NT2/D1 (cell line): ENCODE data around the gene LSMEM2.

Experiments used
- DNase-seq: peaks from one replicate; pipeline ENCODE4 v3.0.0-alpha.2; 2011; ENCODE audit warnings: low read depth, low spot score
- H3K27me3 ChIP-seq: 2 replicates; pipeline ENCODE4 v1.6.0; 2011; ENCODE audit warnings: mild to moderate bottlenecking; ENCODE audit not compliant: insufficient read length, insufficient read depth
- H3K36me3 ChIP-seq: 2 replicates; pipeline ENCODE4 v1.6.1; 2011; ENCODE audit warnings: mild to moderate bottlenecking, low read length, mixed read lengths; ENCODE audit not compliant: insufficient read depth, insufficient read length
- H3K4me1 ChIP-seq: 2 replicates; pipeline ENCODE4 v1.5.1; 2011; ENCODE audit not compliant: insufficient read depth, insufficient read length
- H3K4me3 ChIP-seq: 2 replicates; pipeline ENCODE4 v1.5.1; 2011; ENCODE audit warnings: low read depth; ENCODE audit not compliant: insufficient read length
- H3K9ac ChIP-seq: 2 replicates; pipeline ENCODE4 v1.6.0; 2011; ENCODE audit warnings: low read depth; ENCODE audit not compliant: insufficient read length
- H3K9me3 ChIP-seq: 2 replicates; pipeline ENCODE4 v1.5.1; 2011; ENCODE audit warnings: mild to moderate bottlenecking, low read length; ENCODE audit not compliant: insufficient read depth
- SUZ12 ChIP-seq: IDR thresholded peaks from 2 replicates; pipeline ENCODE4 v1.6.1; 2011; ENCODE audit not compliant: insufficient read length, insufficient read depth; ENCODE audit errors: extremely low read depth
- YY1 ChIP-seq: IDR thresholded peaks from 2 replicates; pipeline ENCODE4 v1.6.1; 2011; ENCODE audit not compliant: insufficient read length, insufficient read depth
- ZNF274 ChIP-seq: IDR thresholded peaks from 2 replicates; pipeline ENCODE4 v1.6.1; 2011; ENCODE audit warnings: mild to moderate bottlenecking, low read depth, low read length

LSMEM2 gene

GRCh38 chr3:50294492-50295403 is 15.9 kb downstream of the LSMEM2 start:
- H3K4me1 ChIP-seq: peaks cover 10% of the 10 kb centered on the region
- no peak for DNase-seq

GRCh38 chr3:50295553-50296431 is 16.9 kb downstream of the LSMEM2 start:
- no peak for TF ChIP-seq SUZ12
- TF ChIP-seq ZNF274: no peak
- TF ChIP-seq YY1: no peak
- H3K9me3 ChIP-seq: no peaks in the 10 kb centered on the region
- H3K9ac ChIP-seq: no peak overlapping the region
- peaks cover 11% of the 10 kb centered on the region for H3K4me1 ChIP-seq
- DNase-seq: no peak
- no peak overlapping the region for H3K4me3 ChIP-seq
- H3K27me3 ChIP-seq: no peaks in the 10 kb centered on the region
- H3K36me3 ChIP-seq: peaks cover 9% of the 10 kb centered on the region

More at GRCh38 chr3:50294492-50295403, 15.9 kb downstream of the LSMEM2 start:
- Histone ChIP-seq H3K9me3 (no peaks in the 10 kb centered on the region), H3K27me3 (no peaks in the 10 kb centered on the region), H3K36me3 (peaks cover 19% of the 10 kb centered on the region), H3K4me3 (no peak overlapping the region), H3K9ac (no peak overlapping the region)
- no peak for TF ChIP-seq YY1
- TF ChIP-seq ZNF274: no peak

- TF ChIP-seq SUZ12 (no peak), YY1 (no peak), ZNF274 (no peak)
- Histone ChIP-seq H3K9me3 (no peaks in the 10 kb centered on the region), H3K4me1 (peaks cover 11% of the 10 kb centered on the region), H3K9ac (no peak overlapping the region), H3K36me3 (peaks cover 9% of the 10 kb centered on the region), H3K4me3 (no peak overlapping the region), H3K27me3 (no peaks in the 10 kb centered on the region)
- no peak for DNase-seq
Observed at GRCh38 chr3:50296721-50297383, 18.0 kb downstream of the LSMEM2 start.

- H3K4me3 ChIP-seq: no peak overlapping the region
- DNase-seq: no peak
Observed at GRCh38 chr3:50297384-50297775, 18.5 kb downstream of the LSMEM2 start.

GRCh38 chr3:50297896-50298725 is 19.2 kb downstream of the LSMEM2 start:
- Histone ChIP-seq H3K9ac (peak overlapping the region; percentile 95), H3K4me3 (peak overlapping the region; percentile 93), H3K36me3 (peaks cover 9% of the 10 kb centered on the region), H3K27me3 (no peaks in the 10 kb centered on the region), H3K9me3 (no peaks in the 10 kb centered on the region), H3K4me1 (peaks cover 18% of the 10 kb centered on the region)
- no peak for TF ChIP-seq YY1
- no peak for TF ChIP-seq ZNF274
- TF ChIP-seq SUZ12: no peak
- DNase-seq: no peak

More at GRCh38 chr3:50297384-50297775, 18.5 kb downstream of the LSMEM2 start:
- Histone ChIP-seq H3K36me3 (peaks cover 9% of the 10 kb centered on the region), H3K9me3 (no peaks in the 10 kb centered on the region), H3K4me1 (peaks cover 15% of the 10 kb centered on the region), H3K9ac (peak overlapping the region; percentile 23), H3K27me3 (no peaks in the 10 kb centered on the region)
- TF ChIP-seq YY1: no peak
- TF ChIP-seq SUZ12: no peak
- no peak for TF ChIP-seq ZNF274

GRCh38 chr3:50298836-50299637 is 20.1 kb downstream of the LSMEM2 start, which contains the start of the genes HYAL3 and NAA80:
Gene HYAL3 (minus strand): TSS chr3:50299405. CDS start chr3:50295602, 3,803 bp downstream.
Gene NAA80 (minus strand): TSS chr3:50299405. CDS start chr3:50297463, 1,942 bp downstream.
- Histone ChIP-seq H3K36me3 (peaks cover 9% of the 10 kb centered on the region), H3K27me3 (no peaks in the 10 kb centered on the region), H3K9me3 (no peaks in the 10 kb centered on the region), H3K4me3 (peak within 1 kb of the TSS; percentile 93), H3K9ac (peak within 1 kb of the TSS; percentile 95), H3K4me1 (peaks cover 20% of the 10 kb centered on the region)
- TF ChIP-seq YY1 (no peak), ZNF274 (no peak), SUZ12 (no peak)
- peak; percentile 99 for DNase-seq
